Neural progenitor cell (in vitro differentiated cells): ENCODE data around the gene PIGV. TPM values are rescaled to one million over a fixed set of nuclear protein-coding genes. Genes with fewer than 3 reads are reported as not detected.

Experiments used
- DNase-seq: peaks from one replicate; pipeline ENCODE4 v3.0.0-alpha.2; 2016; ENCODE audit warnings: low spot score
- H2AFZ ChIP-seq: fragments of 200-600 bp; sonication (generic); replicated peaks from 2 replicates; pipeline ENCODE4 v1.6.1; 2016; ENCODE audit warnings: antibody characterized with exemption
- H3F3A ChIP-seq: fragments of 200-600 bp; sonication (generic); 2 replicates; pipeline ENCODE4 v1.6.1; 2016; ENCODE audit warnings: antibody characterized with exemption, low read depth
- H3K27ac ChIP-seq: fragments of 200-600 bp; sonication (generic); 2 replicates; pipeline ENCODE4 v1.5.1; 2016; ENCODE audit warnings: mild to moderate bottlenecking
- H3K27me3 ChIP-seq: fragments of 200-600 bp; sonication (generic); 2 replicates; pipeline ENCODE4 v1.6.1; 2016; ENCODE audit warnings: mild to moderate bottlenecking, moderate library complexity
- H3K36me3 ChIP-seq: fragments of 200-600 bp; sonication (generic); 2 replicates; pipeline ENCODE4 v1.5.1; 2016
- H3K4me1 ChIP-seq: fragments of 200-600 bp; sonication (generic); 2 replicates; pipeline ENCODE4 v1.6.1; 2016; ENCODE audit warnings: mixed run types
- H3K4me2 ChIP-seq: fragments of 200-600 bp; sonication (generic); 2 replicates; pipeline ENCODE4 v1.6.1; 2016
- H3K4me3 ChIP-seq: fragments of 200-600 bp; sonication (generic); 2 replicates; pipeline ENCODE4 v1.5.1; 2016
- H3K79me2 ChIP-seq: fragments of 200-600 bp; sonication (generic); 2 replicates; pipeline ENCODE4 v1.6.1; 2016; ENCODE audit warnings: low read depth
- H3K9ac ChIP-seq: fragments of 200-600 bp; sonication (generic); 2 replicates; pipeline ENCODE4 v1.6.1; 2016
- H3K9me3 ChIP-seq: fragments of 200-600 bp; sonication (generic); 2 replicates; pipeline ENCODE4 v1.5.1; 2016; ENCODE audit warnings: low read depth
- H4K20me1 ChIP-seq: fragments of 200-600 bp; sonication (generic); 2 replicates; pipeline ENCODE4 v1.6.1; 2016; ENCODE audit warnings: low read depth
- H3K27ac Mint-ChIP-seq: 3 replicates; pipeline ENCODE4 v1.8.0; 2021; ENCODE audit warnings: mixed read lengths
- H3K27me3 Mint-ChIP-seq: 2 replicates; pipeline ENCODE4 v1.8.0; 2022; ENCODE audit warnings: low read depth, mild to moderate bottlenecking, inconsistent platforms, moderate library complexity, mixed read lengths; ENCODE audit not compliant: insufficient read depth
- H3K36me3 Mint-ChIP-seq: 3 replicates; pipeline ENCODE4 v1.8.0; 2021; ENCODE audit warnings: mixed read lengths
- H3K4me1 Mint-ChIP-seq: 3 replicates; pipeline ENCODE4 v1.8.0; 2021; ENCODE audit warnings: mixed read lengths
- H3K4me3 Mint-ChIP-seq: 3 replicates; pipeline ENCODE4 v1.8.0; 2021; ENCODE audit warnings: mild to moderate bottlenecking, moderate library complexity, mixed read lengths
- H3K9me3 Mint-ChIP-seq: 3 replicates; pipeline ENCODE4 v1.8.0; 2020; ENCODE audit warnings: mixed read lengths
- CTCF ChIP-seq: fragments of 200-600 bp; sonication (generic); IDR thresholded peaks from 2 replicates; pipeline ENCODE4 v1.5.1; 2017; ENCODE audit warnings: antibody characterized with exemption, mild to moderate bottlenecking
- EZH2 ChIP-seq: fragments of 200-600 bp; sonication (generic); IDR thresholded peaks from 2 replicates; pipeline ENCODE4 v1.6.1; 2017; ENCODE audit warnings: antibody characterized with exemption, mild to moderate bottlenecking, moderate library complexity
- EZH2phosphoT487 ChIP-seq: fragments of 200-600 bp; sonication (generic); IDR thresholded peaks from 2 replicates; pipeline ENCODE4 v1.6.1; 2017; ENCODE audit warnings: antibody characterized with exemption
- total RNA-seq: library from RNA; depleted of rRNA; stranded (reverse); fragments of >200 nt; gene quantifications from 2 replicates; pipeline ENCODE4 v1.2.3, GENCODE V29; 2015; ENCODE audit warnings: low replicate concordance

Gene PIGV
- total RNA-seq, 1 donor from 2014 or later: 19.4 TPM

- no peak for TF ChIP-seq CTCF
- no peak for TF ChIP-seq EZH2phosphoT487
- TF ChIP-seq EZH2: no peak
- peaks cover 5% of the 10 kb centered on the region for H3K27me3 Mint-ChIP-seq
- H3K36me3 ChIP-seq: no peaks in the 10 kb centered on the region
- no peak for DNase-seq
- no peaks in the 10 kb centered on the region for H4K20me1 ChIP-seq
- no peak overlapping the region for H3K9ac ChIP-seq
- peaks cover 17% of the 10 kb centered on the region for H3K4me1 Mint-ChIP-seq
- no peak overlapping the region for H3K4me3 ChIP-seq
- no peaks in the 10 kb centered on the region for H3K9me3 Mint-ChIP-seq
- H3F3A ChIP-seq: peaks cover 8% of the 10 kb centered on the region
- no peaks in the 10 kb centered on the region for H3K9me3 ChIP-seq
- no peak overlapping the region for H3K27ac ChIP-seq
- H3K79me2 ChIP-seq: peaks cover 11% of the 10 kb centered on the region
- H3K36me3 Mint-ChIP-seq: peaks cover 17% of the 10 kb centered on the region
- no peaks in the 10 kb centered on the region for H3K27me3 ChIP-seq
- no peak overlapping the region for H2AFZ ChIP-seq
- peaks cover 6% of the 10 kb centered on the region for H3K4me1 ChIP-seq
- no peak overlapping the region for H3K27ac Mint-ChIP-seq
- H3K4me3 Mint-ChIP-seq: no peak overlapping the region
- no peak overlapping the region for H3K4me2 ChIP-seq
These were observed 5.2 kb downstream of the PIGV start for GRCh38 chr1:26792924-26793323.

- H3K4me2 ChIP-seq: no peak overlapping the region
- no peaks in the 10 kb centered on the region for H3K27me3 ChIP-seq
- peaks cover 9% of the 10 kb centered on the region for H3K4me1 Mint-ChIP-seq
- H3K27ac ChIP-seq: no peak overlapping the region
- peaks cover 4% of the 10 kb centered on the region for H3K79me2 ChIP-seq
- H3K9ac ChIP-seq: no peak overlapping the region
- H3K36me3 Mint-ChIP-seq: peaks cover 17% of the 10 kb centered on the region
- no peaks in the 10 kb centered on the region for H3F3A ChIP-seq
- H4K20me1 ChIP-seq: no peaks in the 10 kb centered on the region
- H3K27me3 Mint-ChIP-seq: peaks cover 5% of the 10 kb centered on the region
- H2AFZ ChIP-seq: no peak overlapping the region
- no peaks in the 10 kb centered on the region for H3K9me3 ChIP-seq
- TF ChIP-seq EZH2 (no peak), EZH2phosphoT487 (no peak), CTCF (no peak)
- no peak overlapping the region for H3K27ac Mint-ChIP-seq
- DNase-seq: no peak
- no peaks in the 10 kb centered on the region for H3K4me1 ChIP-seq
- H3K4me3 Mint-ChIP-seq: no peak overlapping the region
- H3K36me3 ChIP-seq: no peaks in the 10 kb centered on the region
- H3K4me3 ChIP-seq: no peak overlapping the region
- H3K9me3 Mint-ChIP-seq: no peaks in the 10 kb centered on the region
These were observed 6.6 kb downstream of the PIGV start for GRCh38 chr1:26794391-26794790.

- no peak for DNase-seq
- Histone ChIP-seq H3K36me3 (no peaks in the 10 kb centered on the region), H3K4me1 (peaks cover 7% of the 10 kb centered on the region), H3K9me3 (no peaks in the 10 kb centered on the region), H3F3A (peaks cover 9% of the 10 kb centered on the region), H2AFZ (no peak overlapping the region), H3K27me3 (no peaks in the 10 kb centered on the region), H3K4me3 (no peak overlapping the region), H3K4me2 (no peak overlapping the region), H3K79me2 (no peaks in the 10 kb centered on the region), H3K27ac (no peak overlapping the region), H3K9ac (no peak overlapping the region), H4K20me1 (no peaks in the 10 kb centered on the region)
- Mint-ChIP-seq H3K4me1 (peaks cover 18% of the 10 kb centered on the region), H3K36me3 (peaks cover 19% of the 10 kb centered on the region), H3K9me3 (no peaks in the 10 kb centered on the region), H3K27ac (no peak overlapping the region), H3K4me3 (no peak overlapping the region), H3K27me3 (peaks cover 5% of the 10 kb centered on the region)
- TF ChIP-seq EZH2 (no peak), CTCF (no peak), EZH2phosphoT487 (no peak)
These were observed 9.9 kb downstream of the PIGV start for GRCh38 chr1:26797627-26798026.
